Smooth muscle cell (in vitro differentiated cells): Measurements from ENCODE around the gene COL13A1. TPM values are rescaled to one million over a fixed set of nuclear protein-coding genes. Genes with fewer than 3 reads are reported as not detected.
A peak's percentile ranks its signal among the peaks of the same experiment; 100 is the strongest.

Experiments used
- DNase-seq: peaks from one replicate; lab custom pipeline; 2025; ENCODE audit not compliant: unreplicated experiment; lab: John Stamatoyannopoulos, UW
- H2AFZ ChIP-seq: fragments of 200-600 bp; sonication (generic); 2 replicates; pipeline ENCODE4 v1.6.0; 2016; ENCODE audit warnings: antibody characterized with exemption, low read depth, mild to moderate bottlenecking
- H3F3A ChIP-seq: fragments of 200-600 bp; sonication (generic); 2 replicates; pipeline ENCODE4 v1.6.0; 2017; ENCODE audit warnings: antibody characterized with exemption, low read depth
- H3K27ac ChIP-seq: fragments of 200-600 bp; sonication (generic); 2 replicates; pipeline ENCODE4 v1.5.1; 2016; ENCODE audit warnings: low read depth, mild to moderate bottlenecking
- H3K27me3 ChIP-seq: fragments of 200-600 bp; sonication (generic); 2 replicates; pipeline ENCODE4 v1.6.1; 2016; ENCODE audit warnings: low read depth, mild to moderate bottlenecking
- H3K36me3 ChIP-seq: fragments of 200-600 bp; sonication (generic); 2 replicates; pipeline ENCODE4 v1.5.1; 2016; ENCODE audit warnings: low read depth
- H3K4me1 ChIP-seq: fragments of 200-600 bp; sonication (generic); 2 replicates; pipeline ENCODE4 v1.5.1; 2016; ENCODE audit warnings: low read depth
- H3K4me2 ChIP-seq: fragments of 200-600 bp; sonication (generic); 2 replicates; pipeline ENCODE4 v1.6.0; 2016; ENCODE audit warnings: mild to moderate bottlenecking
- H3K4me3 ChIP-seq: fragments of 200-600 bp; sonication (generic); 2 replicates; pipeline ENCODE4 v1.5.1; 2016; ENCODE audit warnings: mild to moderate bottlenecking
- H3K79me2 ChIP-seq: fragments of 200-600 bp; sonication (generic); 2 replicates; pipeline ENCODE4 v1.6.0; 2016; ENCODE audit warnings: low read depth, mild to moderate bottlenecking
- H3K9ac ChIP-seq: fragments of 200-600 bp; sonication (generic); 2 replicates; pipeline ENCODE4 v1.6.0; 2016; ENCODE audit warnings: low read depth
- H3K9me3 ChIP-seq: fragments of 200-600 bp; sonication (generic); replicated peaks from 2 replicates; pipeline ENCODE4 v1.5.1; 2016; ENCODE audit warnings: low read depth
- H4K20me1 ChIP-seq: fragments of 200-600 bp; sonication (generic); 2 replicates; pipeline ENCODE4 v1.6.0; 2016; ENCODE audit warnings: low read depth
- WGBS: methylation state at CpG from one replicate; pipeline ENCODE4 v1.1.7; 2016; ENCODE audit warnings: low lambda C conversion rate; 5-methylcytosine and 5-hydroxymethylcytosine counted together
- polyA plus RNA-seq: library from polyadenylated mRNA; unstranded; fragments of >200 nt; fragmentation: Nextera tagmentation; extraction: Ambion mirVana; gene quantifications from 2 replicates; pipeline ENCODE4 v1.2.1, GENCODE V29; 2016
- total RNA-seq: library from RNA; depleted of rRNA; stranded (reverse); fragments of >200 nt; gene quantifications from 2 replicates; pipeline ENCODE4 v1.2.3, GENCODE V29; 2014
- TF ChIP-seq, protein P1 (sequence below): fragments of 200-600 bp; sonication (generic); IDR thresholded peaks from 2 replicates; pipeline ENCODE4 v1.5.1; 2017; ENCODE audit warnings: borderline replicate concordance, mild to moderate bottlenecking, antibody characterized with exemption; ENCODE audit not compliant: insufficient read depth, poor library complexity, severe bottlenecking

The COL13A1 gene
- total and polyA plus RNA-seq, 2 experiments from 2014 or later = 6.1 to 15.0 TPM

GRCh38 chr10:69842882-69843281 lies 41.2 kb downstream of the COL13A1 start:
- no peak for DNase-seq
- Histone ChIP-seq H3K4me3 (no peak overlapping the region), H3K9me3 (no peaks in the 10 kb centered on the region), H3K4me1 (peaks cover 26% of the 10 kb centered on the region), H3K79me2 (no peaks in the 10 kb centered on the region), H3K36me3 (no peaks in the 10 kb centered on the region), H3K27ac (no peak overlapping the region), H2AFZ (no peak overlapping the region), H3K4me2 (no peak overlapping the region), H3K27me3 (no peaks in the 10 kb centered on the region), H3K9ac (no peak overlapping the region), H4K20me1 (no peaks in the 10 kb centered on the region), H3F3A (peaks cover 10% of the 10 kb centered on the region)
- TF ChIP-seq, protein P1, sequence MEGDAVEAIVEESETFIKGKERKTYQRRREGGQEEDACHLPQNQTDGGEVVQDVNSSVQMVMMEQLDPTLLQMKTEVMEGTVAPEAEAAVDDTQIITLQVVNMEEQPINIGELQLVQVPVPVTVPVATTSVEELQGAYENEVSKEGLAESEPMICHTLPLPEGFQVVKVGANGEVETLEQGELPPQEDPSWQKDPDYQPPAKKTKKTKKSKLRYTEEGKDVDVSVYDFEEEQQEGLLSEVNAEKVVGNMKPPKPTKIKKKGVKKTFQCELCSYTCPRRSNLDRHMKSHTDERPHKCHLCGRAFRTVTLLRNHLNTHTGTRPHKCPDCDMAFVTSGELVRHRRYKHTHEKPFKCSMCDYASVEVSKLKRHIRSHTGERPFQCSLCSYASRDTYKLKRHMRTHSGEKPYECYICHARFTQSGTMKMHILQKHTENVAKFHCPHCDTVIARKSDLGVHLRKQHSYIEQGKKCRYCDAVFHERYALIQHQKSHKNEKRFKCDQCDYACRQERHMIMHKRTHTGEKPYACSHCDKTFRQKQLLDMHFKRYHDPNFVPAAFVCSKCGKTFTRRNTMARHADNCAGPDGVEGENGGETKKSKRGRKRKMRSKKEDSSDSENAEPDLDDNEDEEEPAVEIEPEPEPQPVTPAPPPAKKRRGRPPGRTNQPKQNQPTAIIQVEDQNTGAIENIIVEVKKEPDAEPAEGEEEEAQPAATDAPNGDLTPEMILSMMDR = no peak
- 67% methylated on average over 10 of the region's 10 CpGs for WGBS

GRCh38 chr10:69843923-69844322 lies 42.2 kb downstream of the COL13A1 start:
- H3F3A ChIP-seq = peaks cover 10% of the 10 kb centered on the region
- H3K4me1 ChIP-seq = peaks cover 33% of the 10 kb centered on the region
- no peak overlapping the region for H3K4me2 ChIP-seq
- no peaks in the 10 kb centered on the region for H3K79me2 ChIP-seq
- H3K27ac ChIP-seq = no peak overlapping the region
- no peak for DNase-seq
- no peaks in the 10 kb centered on the region for H3K36me3 ChIP-seq
- no peak overlapping the region for H3K9ac ChIP-seq
- no peak overlapping the region for H3K4me3 ChIP-seq
- TF ChIP-seq, protein P1 = no peak
- H3K27me3 ChIP-seq = no peaks in the 10 kb centered on the region
- WGBS = 89% methylated on average over 6 of the region's 6 CpGs
- H4K20me1 ChIP-seq = no peaks in the 10 kb centered on the region
- no peaks in the 10 kb centered on the region for H3K9me3 ChIP-seq
- no peak overlapping the region for H2AFZ ChIP-seq

- Histone ChIP-seq H3K79me2 (no peaks in the 10 kb centered on the region), H3K9ac (no peak overlapping the region), H3K27ac (no peak overlapping the region), H3K36me3 (no peaks in the 10 kb centered on the region), H3K27me3 (no peaks in the 10 kb centered on the region), H3K4me2 (no peak overlapping the region), H3F3A (peaks cover 10% of the 10 kb centered on the region), H3K4me3 (no peak overlapping the region), H4K20me1 (no peaks in the 10 kb centered on the region), H3K4me1 (peaks cover 35% of the 10 kb centered on the region), H3K9me3 (no peaks in the 10 kb centered on the region), H2AFZ (no peak overlapping the region)
- WGBS = 70% methylated on average over 2 of the region's 2 CpGs
- TF ChIP-seq, protein P1 = no peak
- DNase-seq = no peak
Measured at GRCh38 chr10:69844698-69845097, 43.0 kb downstream of the COL13A1 start.

- H4K20me1 ChIP-seq = no peaks in the 10 kb centered on the region
- H3F3A ChIP-seq = peaks cover 10% of the 10 kb centered on the region
- no peak overlapping the region for H2AFZ ChIP-seq
- peaks cover 32% of the 10 kb centered on the region for H3K4me1 ChIP-seq
- no peaks in the 10 kb centered on the region for H3K9me3 ChIP-seq
- 26% methylated on average over 6 of the region's 6 CpGs for WGBS
- no peak overlapping the region for H3K9ac ChIP-seq
- no peak overlapping the region for H3K4me3 ChIP-seq
- TF ChIP-seq, protein P1 = no peak
- H3K4me2 ChIP-seq = peak overlapping the region; percentile 69
- DNase-seq = peak; percentile 31
- peak overlapping the region; percentile 63 for H3K27ac ChIP-seq
- no peaks in the 10 kb centered on the region for H3K27me3 ChIP-seq
- no peaks in the 10 kb centered on the region for H3K36me3 ChIP-seq
- H3K79me2 ChIP-seq = no peaks in the 10 kb centered on the region
Measured at GRCh38 chr10:69845574-69846292, 44.0 kb downstream of the COL13A1 start.
